DOHH2 (cell line): ENCODE data around the gene SRSF5.

Experiments
- H3F3A ChIP-seq: fragments of 200-600 bp; sonication (generic), shearing (Covaris generic); 2 replicates; pipeline ENCODE4 v1.6.0; 2016; ENCODE audit warnings: antibody characterized with exemption, mild to moderate bottlenecking; ENCODE audit not compliant: control insufficient read depth, insufficient read depth
- H3K27ac ChIP-seq: fragments of 200-600 bp; sonication (generic); 2 replicates; pipeline ENCODE4 v1.5.1; 2014; ENCODE audit warnings: low read depth, mild to moderate bottlenecking, low read length, moderate library complexity
- H3K27me3 ChIP-seq: fragments of 200-600 bp; sonication (generic); 2 replicates; pipeline ENCODE4 v1.6.1; 2014; ENCODE audit warnings: mild to moderate bottlenecking, low read length, mixed read lengths; ENCODE audit not compliant: control insufficient read depth
- H3K36me3 ChIP-seq: fragments of 200-600 bp; sonication (generic); 2 replicates; pipeline ENCODE4 v1.6.1; 2014; ENCODE audit warnings: mild to moderate bottlenecking, low read length, moderate library complexity, mixed read lengths; ENCODE audit not compliant: control insufficient read depth
- H3K4me1 ChIP-seq: fragments of 200-600 bp; sonication (generic); 2 replicates; pipeline ENCODE4 v1.6.1; 2014; ENCODE audit warnings: mild to moderate bottlenecking, low read length, mixed read lengths; ENCODE audit not compliant: control insufficient read depth
- H3K4me2 ChIP-seq: fragments of 200-600 bp; sonication (generic); 2 replicates; pipeline ENCODE4 v1.6.0; 2014; ENCODE audit warnings: mild to moderate bottlenecking, low read length, moderate library complexity
- H3K4me3 ChIP-seq: fragments of 200-600 bp; sonication (generic); 2 replicates; pipeline ENCODE4 v1.5.1; 2014; ENCODE audit warnings: mild to moderate bottlenecking, low read length, mixed read lengths
- H3K79me2 ChIP-seq: fragments of 200-600 bp; sonication (generic); 2 replicates; pipeline ENCODE4 v1.6.1; 2014; ENCODE audit warnings: mild to moderate bottlenecking, low read length, mixed read lengths; ENCODE audit not compliant: control insufficient read depth
- H3K9me2 ChIP-seq: fragments of 200-600 bp; sonication (generic); replicated peaks from 2 replicates; pipeline ENCODE4 v1.6.1; 2014; ENCODE audit warnings: mild to moderate bottlenecking, low read length, mixed read lengths; ENCODE audit not compliant: control insufficient read depth
- H3K9me3 ChIP-seq: fragments of 200-600 bp; sonication (generic); 2 replicates; pipeline ENCODE4 v1.6.1; 2014; ENCODE audit warnings: antibody characterized with exemption, low read length, mixed read lengths; ENCODE audit not compliant: control insufficient read depth, insufficient read depth
- H4K20me1 ChIP-seq: fragments of 200-600 bp; sonication (generic); 2 replicates; pipeline ENCODE4 v1.6.0; 2014; ENCODE audit warnings: low read depth, mild to moderate bottlenecking, antibody characterized with exemption, low read length, moderate library complexity; ENCODE audit not compliant: control insufficient read depth, insufficient read depth
- CTCF ChIP-seq: fragments of 200-600 bp; sonication (generic); IDR thresholded peaks from one replicate; pipeline ENCODE4 v1.5.1; 2014; ENCODE audit warnings: antibody characterized with exemption, mild to moderate bottlenecking, low read depth, low read length; ENCODE audit not compliant: poor library complexity, severe bottlenecking
- EZH2phosphoT487 ChIP-seq: fragments of 200-600 bp; sonication (generic); IDR thresholded peaks from 2 replicates; pipeline ENCODE4 v1.6.1; 2017; ENCODE audit warnings: borderline replicate concordance, mild to moderate bottlenecking, antibody characterized with exemption, low read length, moderate library complexity, mixed read lengths

SRSF5 gene

GRCh38 chr14:69798339-69798735, 31.4 kb downstream of the SRSF5 start:
- no peaks in the 10 kb centered on the region for H3K9me2 ChIP-seq
- TF ChIP-seq CTCF: no peak
- no peak for TF ChIP-seq EZH2phosphoT487
- peaks cover 5% of the 10 kb centered on the region for H3K27me3 ChIP-seq
- no peaks in the 10 kb centered on the region for H3K4me1 ChIP-seq
- no peak overlapping the region for H3K27ac ChIP-seq
- no peak overlapping the region for H3K4me3 ChIP-seq
- no peaks in the 10 kb centered on the region for H3F3A ChIP-seq
- no peaks in the 10 kb centered on the region for H3K79me2 ChIP-seq
- no peak overlapping the region for H3K4me2 ChIP-seq
- H4K20me1 ChIP-seq: no peaks in the 10 kb centered on the region
- H3K36me3 ChIP-seq: no peaks in the 10 kb centered on the region
- H3K9me3 ChIP-seq: no peaks in the 10 kb centered on the region

GRCh38 chr14:69803753-69804152, 36.8 kb downstream of the SRSF5 start:
- Histone ChIP-seq H3K4me1 (no peaks in the 10 kb centered on the region), H3K9me3 (no peaks in the 10 kb centered on the region), H3K4me2 (no peak overlapping the region), H3F3A (no peaks in the 10 kb centered on the region), H3K27ac (no peak overlapping the region), H4K20me1 (no peaks in the 10 kb centered on the region), H3K4me3 (no peak overlapping the region), H3K27me3 (peaks cover 2% of the 10 kb centered on the region), H3K79me2 (no peaks in the 10 kb centered on the region), H3K36me3 (no peaks in the 10 kb centered on the region), H3K9me2 (no peaks in the 10 kb centered on the region)
- peak; percentile 32 for TF ChIP-seq CTCF
- no peak for TF ChIP-seq EZH2phosphoT487

GRCh38 chr14:69804902-69805301, 38.0 kb downstream of the SRSF5 start:
- peaks cover 2% of the 10 kb centered on the region for H3K27me3 ChIP-seq
- no peaks in the 10 kb centered on the region for H4K20me1 ChIP-seq
- H3K79me2 ChIP-seq: no peaks in the 10 kb centered on the region
- no peak overlapping the region for H3K27ac ChIP-seq
- no peak for TF ChIP-seq CTCF
- no peak overlapping the region for H3K4me2 ChIP-seq
- no peaks in the 10 kb centered on the region for H3K4me1 ChIP-seq
- no peaks in the 10 kb centered on the region for H3F3A ChIP-seq
- no peak overlapping the region for H3K4me3 ChIP-seq
- H3K9me2 ChIP-seq: no peaks in the 10 kb centered on the region
- no peaks in the 10 kb centered on the region for H3K9me3 ChIP-seq
- no peaks in the 10 kb centered on the region for H3K36me3 ChIP-seq

GRCh38 chr14:69807192-69807591, 40.2 kb downstream of the SRSF5 start:
- Histone ChIP-seq H3K9me2 (no peaks in the 10 kb centered on the region), H3K4me2 (no peak overlapping the region), H3K4me1 (no peaks in the 10 kb centered on the region), H3K36me3 (no peaks in the 10 kb centered on the region), H3K79me2 (no peaks in the 10 kb centered on the region), H3K27ac (no peak overlapping the region), H3K9me3 (no peaks in the 10 kb centered on the region), H3K27me3 (no peaks in the 10 kb centered on the region; the same call in 1 of the 2 replicates), H3F3A (no peaks in the 10 kb centered on the region), H4K20me1 (no peaks in the 10 kb centered on the region), H3K4me3 (no peak overlapping the region)
- no peak for TF ChIP-seq EZH2phosphoT487
- no peak for TF ChIP-seq CTCF
